Mucosa of stomach (tissue), 1 donor: ENCODE measurements around the gene EXOC7.
"Not testable (repeated sequence)": the region's sequence is repeated elsewhere in the genome, so short reads cannot be mapped to it uniquely, and the experiment has no call there.

Source experiments
- H3K27me3 ChIP-seq: one replicate; pipeline ENCODE4 v1.7.0; 2013; ENCODE audit warnings: mild to moderate bottlenecking, low read length; ENCODE audit not compliant: control insufficient read depth, insufficient read depth
- H3K36me3 ChIP-seq: one replicate; pipeline ENCODE4 v1.7.0; 2013; ENCODE audit warnings: low read length; ENCODE audit not compliant: control insufficient read depth, insufficient read depth
- H3K4me1 ChIP-seq: one replicate; pipeline ENCODE4 v1.7.0; 2013; ENCODE audit warnings: mild to moderate bottlenecking, low read length; ENCODE audit not compliant: control insufficient read depth, insufficient read depth
- H3K4me3 ChIP-seq: one replicate; pipeline ENCODE4 v1.7.0; 2013; ENCODE audit warnings: low read length
- H3K9ac ChIP-seq: one replicate; pipeline ENCODE4 v1.7.0; 2013; ENCODE audit warnings: mild to moderate bottlenecking, low read length, moderate library complexity
- H3K9me3 ChIP-seq: one replicate; pipeline ENCODE4 v1.7.0; 2013; ENCODE audit warnings: mild to moderate bottlenecking, low read length, moderate library complexity; ENCODE audit not compliant: control insufficient read depth
- donor health status: Pancreatic carcinoma.

The EXOC7 gene

DNA sequence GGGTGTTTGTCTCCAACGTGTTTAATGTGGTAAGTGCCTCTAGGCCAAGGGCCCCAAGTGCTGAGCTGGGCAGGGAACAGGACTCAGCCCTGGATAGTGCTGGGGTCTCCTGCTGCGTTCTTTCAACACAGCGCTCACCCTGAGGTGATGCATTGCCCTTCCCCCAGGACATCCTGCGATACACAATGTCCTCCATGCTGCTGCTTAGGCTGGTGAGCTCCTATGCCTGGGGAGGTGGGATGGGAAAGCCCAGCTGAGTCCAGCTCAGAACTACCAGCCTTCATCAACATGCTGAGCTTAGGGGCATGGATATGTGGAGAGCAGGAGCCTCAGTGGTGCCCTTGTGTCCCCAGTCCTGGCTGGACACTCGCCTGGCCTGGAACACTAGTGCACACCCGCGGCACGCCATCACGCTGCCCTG is 24.0 kb downstream of the EXOC7 start:
- H3K9me3 ChIP-seq: no peaks in the 10 kb centered on the region

DNA sequence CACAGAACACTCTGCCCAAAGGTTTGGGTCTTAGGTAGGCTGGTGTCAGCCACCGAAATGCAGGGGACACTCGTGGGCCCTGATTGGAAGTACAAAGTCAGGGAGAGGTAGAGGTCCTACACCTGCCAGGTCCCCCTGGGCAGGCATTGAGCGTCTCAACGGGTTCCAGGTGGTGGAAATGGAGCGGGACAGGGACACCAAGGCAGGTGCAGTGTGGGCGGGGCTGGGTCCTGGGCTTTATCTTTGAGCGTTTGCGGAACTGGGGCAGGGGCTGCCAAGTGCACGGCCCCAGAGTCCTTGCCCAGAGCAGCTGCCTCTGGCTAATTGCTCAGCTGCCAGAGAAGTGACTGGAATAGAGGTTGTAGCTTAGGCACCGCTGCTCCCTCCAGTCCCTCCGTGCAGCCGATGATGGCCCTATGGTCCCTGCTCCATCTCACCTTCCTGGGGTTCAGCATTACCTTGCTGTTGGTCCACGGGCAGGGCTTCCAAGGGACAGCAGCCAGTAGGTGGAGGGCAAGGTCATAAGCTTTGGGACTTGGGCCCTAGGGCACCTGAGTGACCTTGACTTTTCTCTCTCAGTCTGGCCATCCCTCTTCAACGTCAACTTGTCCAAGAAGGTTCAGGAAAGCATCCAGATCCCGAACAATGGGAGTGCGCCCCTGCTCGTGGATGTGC is 24.6 kb downstream of the EXOC7 start, which contains the start of gene ZACN:
TSS of gene ZACN (plus strand) at position 323 of the 675 bp plus-strand sequence. CDS start at position 406, 83 bp downstream.
- Histone ChIP-seq H3K9ac (no peak within 1 kb of the TSS), H3K4me3 (no peak within 1 kb of the TSS), H3K4me1 (peaks cover 22% of the 10 kb centered on the region), H3K27me3 (peaks cover 67% of the 10 kb centered on the region), H3K36me3 (no peaks in the 10 kb centered on the region), H3K9me3 (no peaks in the 10 kb centered on the region)

More for the DNA sequence above, 24.0 kb downstream of the EXOC7 start:
- H3K4me3 ChIP-seq: no peak overlapping the region
- H3K4me1 ChIP-seq: peaks cover 22% of the 10 kb centered on the region
- H3K36me3 ChIP-seq: no peaks in the 10 kb centered on the region
- H3K9ac ChIP-seq: no peak overlapping the region
- H3K27me3 ChIP-seq: peaks cover 62% of the 10 kb centered on the region

DNA sequence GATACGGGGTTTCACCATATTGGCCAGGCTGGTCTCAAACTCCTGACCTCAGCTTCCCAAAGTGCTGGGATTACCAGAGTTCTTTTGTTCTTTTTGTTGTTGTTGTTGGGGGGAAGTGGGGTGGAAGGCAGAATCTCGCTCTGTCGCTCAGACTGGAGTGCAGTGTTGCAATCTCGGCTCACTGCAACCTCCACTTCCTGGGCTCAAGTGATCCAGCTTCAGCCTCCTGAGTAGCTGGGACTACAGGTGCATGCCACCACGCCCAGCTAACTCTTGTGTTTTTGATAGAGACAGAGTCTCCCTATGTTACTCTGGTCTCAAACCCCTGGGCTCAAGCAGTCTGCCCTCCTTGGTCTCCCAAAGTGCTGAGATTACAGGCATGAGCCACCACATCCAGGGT is 25.2 kb downstream of the EXOC7 start:
- H3K36me3 ChIP-seq, H3K9ac ChIP-seq, H3K4me3 ChIP-seq, H3K9me3 ChIP-seq: not testable (repeated sequence)
- Histone ChIP-seq H3K4me1 (peaks cover 22% of the 10 kb centered on the region), H3K27me3 (peaks cover 73% of the 10 kb centered on the region)

DNA sequence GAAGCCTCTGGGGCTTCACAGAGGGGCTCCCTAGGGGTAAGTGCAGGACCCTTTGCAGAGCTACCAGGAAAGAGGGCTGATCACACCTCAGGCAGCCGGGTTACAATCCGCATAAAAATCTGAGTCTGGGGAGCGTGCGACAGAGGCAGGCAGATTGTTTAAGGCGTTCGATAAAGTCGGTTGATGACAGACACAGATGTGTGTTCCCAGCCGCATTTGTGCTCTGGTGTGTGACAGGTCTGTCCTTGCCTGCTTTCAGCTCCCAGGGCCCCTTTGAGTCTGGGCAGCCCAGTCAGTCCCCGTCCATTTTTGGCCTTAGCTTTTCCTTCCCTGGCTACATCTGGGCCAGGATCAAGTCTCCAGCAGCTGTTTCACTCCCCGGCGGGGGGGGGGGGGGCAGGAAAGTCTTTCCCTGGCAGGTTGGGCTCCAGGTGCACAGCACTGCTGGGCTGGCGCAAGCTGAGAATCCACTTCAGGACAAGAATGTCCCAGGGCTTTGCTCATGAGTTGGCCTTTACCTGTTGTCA is 25.9 kb downstream of the EXOC7 start:
- Histone ChIP-seq H3K9ac (no peak overlapping the region), H3K4me1 (peaks cover 22% of the 10 kb centered on the region), H3K4me3 (no peak overlapping the region), H3K27me3 (peaks cover 74% of the 10 kb centered on the region), H3K9me3 (no peaks in the 10 kb centered on the region), H3K36me3 (no peaks in the 10 kb centered on the region)

DNA sequence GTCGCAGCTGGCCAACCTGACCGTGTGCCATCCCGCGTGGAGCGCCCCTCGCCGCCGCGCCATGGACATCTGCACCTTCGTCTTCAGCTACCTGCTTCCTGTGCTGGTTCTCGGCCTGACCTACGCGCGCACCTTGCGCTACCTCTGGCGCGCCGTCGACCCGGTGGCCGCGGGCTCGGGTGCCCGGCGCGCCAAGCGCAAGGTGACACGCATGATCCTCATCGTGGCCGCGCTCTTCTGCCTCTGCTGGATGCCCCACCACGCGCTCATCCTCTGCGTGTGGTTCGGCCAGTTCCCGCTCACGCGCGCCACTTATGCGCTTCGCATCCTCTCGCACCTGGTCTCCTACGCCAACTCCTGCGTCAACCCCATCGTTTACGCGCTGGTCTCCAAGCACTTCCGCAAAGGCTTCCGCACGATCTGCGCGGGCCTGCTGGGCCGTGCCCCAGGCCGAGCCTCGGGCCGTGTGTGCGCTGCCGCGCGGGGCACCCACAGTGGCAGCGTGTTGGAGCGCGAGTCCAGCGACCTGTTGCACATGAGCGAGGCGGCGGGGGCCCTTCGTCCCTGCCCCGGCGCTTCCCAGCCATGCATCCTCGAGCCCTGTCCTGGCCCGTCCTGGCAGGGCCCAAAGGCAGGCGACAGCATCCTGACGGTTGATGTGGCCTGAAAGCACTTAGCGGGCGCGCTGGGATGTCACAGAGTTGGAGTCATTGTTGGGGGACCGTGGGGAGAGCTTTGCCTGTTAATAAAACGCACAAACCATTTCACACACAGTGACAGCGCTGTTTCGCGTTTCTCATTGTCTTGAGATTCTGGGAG is 26.6 kb downstream of the EXOC7 start:
- Histone ChIP-seq H3K9me3 (no peaks in the 10 kb centered on the region), H3K9ac (no peak overlapping the region), H3K36me3 (no peaks in the 10 kb centered on the region), H3K4me3 (no peak overlapping the region), H3K4me1 (peaks cover 22% of the 10 kb centered on the region), H3K27me3 (peaks cover 74% of the 10 kb centered on the region)

DNA sequence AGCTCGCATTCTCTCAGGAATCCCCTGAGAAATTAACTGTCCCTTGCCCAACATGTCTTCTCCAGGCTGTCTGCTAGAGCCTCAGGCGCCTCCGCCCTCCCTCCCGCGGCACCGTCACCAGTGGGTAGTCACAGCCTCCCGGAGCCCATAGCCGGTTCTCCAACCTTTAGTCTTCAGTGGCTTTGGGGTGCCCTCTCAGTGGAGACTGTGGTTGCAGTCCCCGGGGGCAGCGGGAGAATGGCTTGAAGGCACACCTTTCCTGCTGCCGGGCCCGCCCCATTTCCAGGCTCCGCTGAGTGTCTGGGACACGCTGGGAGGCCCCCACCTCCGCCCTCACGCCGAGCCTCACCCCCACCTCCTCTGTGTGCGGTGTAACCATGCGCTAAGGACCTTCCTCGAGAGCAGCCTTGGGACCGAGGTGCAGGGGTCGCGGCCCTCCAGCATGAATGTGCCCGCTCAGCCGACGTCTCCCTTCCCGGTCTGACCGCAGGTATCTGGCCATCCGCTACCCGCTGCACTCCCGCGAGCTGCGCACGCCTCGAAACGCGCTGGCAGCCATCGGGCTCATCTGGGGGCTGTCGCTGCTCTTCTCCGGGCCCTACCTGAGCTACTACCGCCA is 27.3 kb downstream of the EXOC7 start:
- Histone ChIP-seq H3K27me3 (peaks cover 74% of the 10 kb centered on the region), H3K9ac (no peak overlapping the region), H3K4me3 (no peak overlapping the region), H3K4me1 (peaks cover 22% of the 10 kb centered on the region), H3K36me3 (no peaks in the 10 kb centered on the region), H3K9me3 (no peaks in the 10 kb centered on the region)

DNA sequence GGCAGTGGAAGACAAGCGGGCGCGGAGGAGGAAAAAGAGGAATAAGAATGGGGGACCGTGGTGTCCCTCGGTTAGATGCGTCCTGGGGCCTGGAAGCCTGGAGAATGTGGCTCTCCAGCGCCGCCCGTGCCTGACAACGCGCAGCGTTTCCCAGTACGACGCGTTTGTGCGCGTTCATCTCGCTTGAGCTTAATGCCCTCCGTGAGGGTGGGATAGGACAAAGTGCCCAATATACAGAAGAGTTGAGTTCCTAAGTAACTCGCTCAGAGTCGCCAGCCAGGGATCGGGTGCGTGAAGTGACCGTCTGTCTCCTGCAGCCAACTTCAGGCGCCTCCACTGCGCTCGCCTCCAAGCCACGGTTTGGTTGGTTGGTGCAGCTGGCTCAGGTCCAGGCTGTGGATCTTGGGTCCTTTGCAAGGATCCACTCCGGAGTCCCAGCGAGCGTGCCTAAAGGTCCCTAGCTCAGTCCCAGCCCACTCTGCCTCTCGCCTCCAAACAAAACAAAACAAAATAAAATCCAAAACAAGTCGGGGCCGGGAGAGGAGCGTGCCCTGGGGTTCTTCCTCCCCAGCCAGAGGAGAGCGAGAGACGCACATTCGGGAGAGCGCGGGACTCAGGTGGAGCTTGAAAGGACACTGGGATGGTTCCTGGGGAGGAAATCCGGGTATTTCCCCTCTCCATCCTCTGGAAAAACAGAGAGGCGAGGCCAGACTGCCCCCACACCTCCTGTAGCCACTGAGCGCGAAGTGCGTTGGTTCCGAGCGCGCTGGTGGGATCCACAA is 28.0 kb downstream of the EXOC7 start:
- H3K4me3 ChIP-seq: no peak overlapping the region
- peaks cover 72% of the 10 kb centered on the region for H3K27me3 ChIP-seq
- H3K4me1 ChIP-seq: peaks cover 28% of the 10 kb centered on the region

DNA sequence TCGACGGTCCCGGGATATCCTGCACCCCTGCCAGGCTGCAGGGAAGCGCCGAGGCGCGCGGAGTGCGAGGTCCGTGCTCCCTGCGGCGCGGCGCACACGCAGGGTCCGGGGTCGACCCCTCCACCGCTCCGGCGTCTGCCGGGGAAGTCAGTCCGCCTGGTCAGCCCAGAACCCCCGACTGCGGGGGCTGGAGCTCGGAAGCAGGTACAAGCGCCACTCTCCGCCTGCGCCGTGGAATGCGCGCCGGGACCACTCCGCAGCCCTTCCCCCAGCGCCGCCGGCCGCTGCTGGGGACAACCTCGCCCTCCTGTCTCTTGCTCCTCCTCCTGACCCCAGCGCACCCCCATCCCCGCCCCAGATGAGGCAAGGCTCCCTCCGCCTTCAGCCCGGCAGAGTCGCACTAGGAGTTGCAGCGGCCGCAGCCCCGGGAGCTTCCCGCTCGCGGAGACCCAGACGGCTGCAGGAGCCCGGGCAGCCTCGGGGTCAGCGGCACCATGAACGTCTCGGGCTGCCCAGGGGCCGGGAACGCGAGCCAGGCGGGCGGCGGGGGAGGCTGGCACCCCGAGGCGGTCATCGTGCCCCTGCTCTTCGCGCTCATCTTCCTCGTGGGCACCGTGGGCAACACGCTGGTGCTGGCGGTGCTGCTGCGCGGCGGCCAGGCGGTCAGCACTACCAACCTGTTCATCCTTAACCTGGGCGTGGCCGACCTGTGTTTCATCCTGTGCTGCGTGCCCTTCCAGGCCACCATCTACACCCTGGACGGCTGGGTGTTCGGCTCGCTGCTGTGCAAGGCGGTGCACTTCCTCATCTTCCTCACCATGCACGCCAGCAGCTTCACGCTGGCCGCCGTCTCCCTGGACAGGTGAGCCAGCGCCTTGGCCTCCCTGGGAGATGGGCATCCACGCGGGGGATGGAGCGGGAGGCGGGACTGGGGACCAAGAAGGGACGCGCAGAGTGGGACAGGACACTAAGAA is 28.9 kb downstream of the EXOC7 start, which contains the start of gene GALR2:
TSS of gene GALR2 (plus strand) at position 392 of the 974 bp plus-strand sequence. CDS start at position 495, 103 bp downstream.
- Histone ChIP-seq H3K27me3 (peaks cover 63% of the 10 kb centered on the region), H3K4me3 (no peak within 1 kb of the TSS), H3K36me3 (no peaks in the 10 kb centered on the region), H3K9ac (no peak within 1 kb of the TSS), H3K9me3 (no peaks in the 10 kb centered on the region), H3K4me1 (peaks cover 21% of the 10 kb centered on the region)

More for the DNA sequence above, 28.0 kb downstream of the EXOC7 start:
- Histone ChIP-seq H3K9me3 (no peaks in the 10 kb centered on the region), H3K9ac (no peak overlapping the region), H3K36me3 (no peaks in the 10 kb centered on the region)

DNA sequence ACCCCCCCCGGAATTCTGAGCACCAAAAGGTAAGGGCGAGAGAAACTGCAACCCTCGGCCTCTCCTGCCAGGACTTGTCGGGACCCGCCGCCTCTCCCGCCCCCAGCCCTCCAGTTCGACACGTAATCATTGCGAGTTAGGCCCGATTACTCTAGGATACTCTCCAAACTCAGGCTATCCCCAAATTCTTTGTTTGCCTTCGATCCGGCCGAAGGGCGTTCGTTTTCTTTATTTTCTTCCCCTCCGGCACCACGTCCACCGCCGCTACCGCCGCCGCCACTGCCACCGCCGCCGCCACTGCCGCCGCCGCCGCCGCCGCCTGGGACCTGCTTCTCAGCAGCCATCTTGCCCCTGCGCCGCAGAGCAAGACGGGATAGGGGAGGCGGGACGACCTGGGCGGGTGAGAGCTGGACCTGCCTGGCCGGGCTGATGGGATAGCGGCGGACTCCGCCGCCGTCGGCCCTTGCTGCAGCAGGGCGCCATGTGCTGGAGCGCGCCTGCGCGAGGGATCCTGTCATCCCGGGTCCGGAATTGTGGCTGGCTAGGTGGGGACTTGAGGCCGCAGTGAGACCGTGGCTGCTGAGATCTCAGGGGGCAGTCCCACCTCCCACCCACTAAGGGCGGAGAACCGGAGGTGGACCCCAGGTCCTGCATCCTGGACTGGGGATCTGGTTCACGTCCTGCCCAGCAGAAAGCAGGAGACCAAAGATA is 31.3 kb downstream of the EXOC7 start, which contains the start of gene SRP68:
TSS of gene SRP68 (minus strand) at position 370 of the 711 bp plus-strand sequence. CDS start at position 344, 26 bp downstream.
- peak within 1 kb of the TSS; percentile 85 for H3K4me3 ChIP-seq
- H3K9me3 ChIP-seq: no peaks in the 10 kb centered on the region
- H3K27me3 ChIP-seq: peaks cover 39% of the 10 kb centered on the region
- no peaks in the 10 kb centered on the region for H3K36me3 ChIP-seq
- peak within 1 kb of the TSS; percentile 71 for H3K9ac ChIP-seq
- peaks cover 20% of the 10 kb centered on the region for H3K4me1 ChIP-seq

DNA sequence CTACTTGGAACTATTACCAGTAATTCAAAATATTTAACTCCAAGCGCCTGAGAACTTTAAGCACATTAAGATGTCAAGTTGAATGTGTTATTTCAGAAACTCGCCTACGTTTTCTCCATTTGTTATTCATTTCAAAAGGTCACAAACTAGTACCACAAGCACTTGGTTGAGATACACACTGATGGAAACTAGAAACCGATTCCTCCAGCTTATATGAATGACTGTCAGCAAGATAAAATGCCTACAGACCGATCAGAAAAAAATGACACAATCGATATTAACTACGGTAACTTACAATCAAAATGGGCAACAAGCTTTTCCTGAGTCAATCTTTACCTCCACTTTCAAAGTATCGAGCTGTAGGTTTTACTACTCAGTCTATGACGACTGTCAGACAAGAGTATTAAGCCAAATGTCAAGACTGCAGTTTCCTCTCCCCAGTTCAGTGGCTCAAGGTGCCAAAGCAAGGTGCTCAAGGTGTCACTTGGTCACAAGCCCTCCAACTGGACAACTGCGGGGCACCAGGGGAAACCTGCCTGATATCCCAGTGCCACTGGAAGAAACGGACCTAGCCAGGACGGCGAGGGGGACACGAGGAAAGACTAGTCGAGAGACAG is 31.9 kb downstream of the EXOC7 start:
- Histone ChIP-seq H3K9ac (peak overlapping the region; percentile 68), H3K36me3 (no peaks in the 10 kb centered on the region), H3K4me1 (peaks cover 13% of the 10 kb centered on the region), H3K4me3 (peak overlapping the region; percentile 54), H3K27me3 (peaks cover 33% of the 10 kb centered on the region), H3K9me3 (no peaks in the 10 kb centered on the region)
